HL-60 (cell line): Measurements from ENCODE around the gene TAF1B.

Experiments used
- POLR2AphosphoS5 ChIP-seq: IDR thresholded peaks from 2 replicates; pipeline ENCODE4 v1.6.1; 2012; ENCODE audit warnings: low read depth
- TF ChIP-seq, protein P1 (sequence below): IDR thresholded peaks from one replicate; pipeline ENCODE4 v1.5.1; 2011; ENCODE audit warnings: low read length, control low read depth, inconsistent platforms; ENCODE audit not compliant: insufficient read depth

DNA sequence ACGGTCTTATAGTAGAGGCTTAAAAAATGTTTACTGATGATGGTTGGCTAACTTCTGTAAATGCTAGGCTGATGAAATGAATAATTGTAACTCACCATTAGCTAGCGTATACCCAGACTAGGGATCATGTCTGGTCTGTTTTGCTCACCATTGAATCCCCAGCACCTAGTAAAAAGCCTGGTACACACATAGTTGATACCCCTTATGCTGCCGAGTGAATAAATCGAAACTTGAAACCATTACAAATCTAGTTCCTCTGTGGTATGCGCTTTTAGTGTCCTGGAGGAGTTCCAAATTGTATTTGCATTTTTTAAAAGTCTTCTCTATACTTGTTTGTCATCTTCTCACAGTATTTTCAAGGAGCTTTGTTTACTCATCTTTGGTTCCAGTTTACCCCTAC is 1.3 kb downstream of the TAF1B start:
- TF ChIP-seq, protein P1, sequence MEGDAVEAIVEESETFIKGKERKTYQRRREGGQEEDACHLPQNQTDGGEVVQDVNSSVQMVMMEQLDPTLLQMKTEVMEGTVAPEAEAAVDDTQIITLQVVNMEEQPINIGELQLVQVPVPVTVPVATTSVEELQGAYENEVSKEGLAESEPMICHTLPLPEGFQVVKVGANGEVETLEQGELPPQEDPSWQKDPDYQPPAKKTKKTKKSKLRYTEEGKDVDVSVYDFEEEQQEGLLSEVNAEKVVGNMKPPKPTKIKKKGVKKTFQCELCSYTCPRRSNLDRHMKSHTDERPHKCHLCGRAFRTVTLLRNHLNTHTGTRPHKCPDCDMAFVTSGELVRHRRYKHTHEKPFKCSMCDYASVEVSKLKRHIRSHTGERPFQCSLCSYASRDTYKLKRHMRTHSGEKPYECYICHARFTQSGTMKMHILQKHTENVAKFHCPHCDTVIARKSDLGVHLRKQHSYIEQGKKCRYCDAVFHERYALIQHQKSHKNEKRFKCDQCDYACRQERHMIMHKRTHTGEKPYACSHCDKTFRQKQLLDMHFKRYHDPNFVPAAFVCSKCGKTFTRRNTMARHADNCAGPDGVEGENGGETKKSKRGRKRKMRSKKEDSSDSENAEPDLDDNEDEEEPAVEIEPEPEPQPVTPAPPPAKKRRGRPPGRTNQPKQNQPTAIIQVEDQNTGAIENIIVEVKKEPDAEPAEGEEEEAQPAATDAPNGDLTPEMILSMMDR: no peak
- no peak for TF ChIP-seq POLR2AphosphoS5
